GM06990 (cell line): ENCODE measurements around the gene CUEDC1.

ENCODE experiments used
- DNase-seq: peaks from one replicate; pipeline ENCODE4 v3.0.0-alpha.2; 2011; ENCODE audit not compliant: insufficient read length; ENCODE audit errors: extremely low read depth
- H3K27me3 ChIP-seq: replicated peaks from 2 replicates; pipeline ENCODE4 v1.6.0; 2011; ENCODE audit warnings: low read length; ENCODE audit not compliant: control insufficient read depth, insufficient read depth
- H3K36me3 ChIP-seq: 2 replicates; pipeline ENCODE4 v1.5.1; 2011; ENCODE audit warnings: low read length; ENCODE audit not compliant: control insufficient read depth, insufficient read depth
- H3K4me3 ChIP-seq: replicated peaks from 2 replicates; pipeline ENCODE4 v1.5.1; 2011; ENCODE audit warnings: low read depth, mild to moderate bottlenecking, control low read depth, low read length
- TF ChIP-seq, protein P1 (sequence below): IDR thresholded peaks from 2 replicates; pipeline ENCODE4 v1.5.1; 2011; ENCODE audit warnings: low read length, control low read depth, mild to moderate bottlenecking, inconsistent platforms; ENCODE audit not compliant: insufficient read depth, poor library complexity, severe bottlenecking

Gene CUEDC1

DNA sequence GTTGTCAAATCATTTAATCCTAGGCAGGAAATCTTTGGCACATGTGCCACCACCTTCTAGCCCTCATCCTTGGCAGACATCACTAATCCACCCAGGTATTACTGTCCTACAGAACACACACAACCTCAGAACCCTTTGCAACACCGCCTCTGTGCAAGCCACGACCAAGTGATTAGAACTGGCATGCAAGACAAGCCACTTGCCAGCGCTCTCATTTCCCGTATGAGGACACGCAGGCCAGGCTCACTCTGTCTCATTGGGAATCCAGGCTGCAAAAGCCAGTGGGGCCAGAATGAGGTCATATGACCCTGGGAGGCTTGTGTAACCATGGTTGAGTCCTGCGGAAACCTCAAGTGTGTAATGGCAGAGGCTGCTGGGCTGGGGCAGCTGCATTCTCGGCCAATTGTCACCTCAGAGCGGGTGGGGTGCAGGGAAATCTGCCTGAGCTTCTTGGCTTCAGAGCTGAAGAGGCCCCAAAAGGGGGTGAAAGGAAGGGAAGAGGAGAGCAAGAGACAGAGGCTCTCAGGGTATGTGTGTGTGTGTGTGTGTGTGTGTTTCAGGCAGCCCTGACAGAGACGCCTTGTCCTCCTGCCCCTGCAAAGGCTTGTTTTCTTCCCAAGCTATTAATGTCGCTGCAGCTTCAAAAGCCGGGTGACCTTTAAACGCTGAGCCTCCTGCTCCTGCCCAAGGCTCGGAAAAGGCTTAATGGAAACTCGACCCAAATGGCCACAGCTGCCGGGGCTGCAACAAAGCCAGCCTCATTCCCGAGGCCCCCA, 62.2 kb downstream of the CUEDC1 start:
- H3K4me3 ChIP-seq, result no peak overlapping the region
- TF ChIP-seq, protein P1, sequence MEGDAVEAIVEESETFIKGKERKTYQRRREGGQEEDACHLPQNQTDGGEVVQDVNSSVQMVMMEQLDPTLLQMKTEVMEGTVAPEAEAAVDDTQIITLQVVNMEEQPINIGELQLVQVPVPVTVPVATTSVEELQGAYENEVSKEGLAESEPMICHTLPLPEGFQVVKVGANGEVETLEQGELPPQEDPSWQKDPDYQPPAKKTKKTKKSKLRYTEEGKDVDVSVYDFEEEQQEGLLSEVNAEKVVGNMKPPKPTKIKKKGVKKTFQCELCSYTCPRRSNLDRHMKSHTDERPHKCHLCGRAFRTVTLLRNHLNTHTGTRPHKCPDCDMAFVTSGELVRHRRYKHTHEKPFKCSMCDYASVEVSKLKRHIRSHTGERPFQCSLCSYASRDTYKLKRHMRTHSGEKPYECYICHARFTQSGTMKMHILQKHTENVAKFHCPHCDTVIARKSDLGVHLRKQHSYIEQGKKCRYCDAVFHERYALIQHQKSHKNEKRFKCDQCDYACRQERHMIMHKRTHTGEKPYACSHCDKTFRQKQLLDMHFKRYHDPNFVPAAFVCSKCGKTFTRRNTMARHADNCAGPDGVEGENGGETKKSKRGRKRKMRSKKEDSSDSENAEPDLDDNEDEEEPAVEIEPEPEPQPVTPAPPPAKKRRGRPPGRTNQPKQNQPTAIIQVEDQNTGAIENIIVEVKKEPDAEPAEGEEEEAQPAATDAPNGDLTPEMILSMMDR, result no peak
- H3K27me3 ChIP-seq, result peaks cover 2% of the 10 kb centered on the region; the same call in 1 of the 2 replicates
- peak; percentile 47 for DNase-seq
- no peaks in the 10 kb centered on the region for H3K36me3 ChIP-seq

DNA sequence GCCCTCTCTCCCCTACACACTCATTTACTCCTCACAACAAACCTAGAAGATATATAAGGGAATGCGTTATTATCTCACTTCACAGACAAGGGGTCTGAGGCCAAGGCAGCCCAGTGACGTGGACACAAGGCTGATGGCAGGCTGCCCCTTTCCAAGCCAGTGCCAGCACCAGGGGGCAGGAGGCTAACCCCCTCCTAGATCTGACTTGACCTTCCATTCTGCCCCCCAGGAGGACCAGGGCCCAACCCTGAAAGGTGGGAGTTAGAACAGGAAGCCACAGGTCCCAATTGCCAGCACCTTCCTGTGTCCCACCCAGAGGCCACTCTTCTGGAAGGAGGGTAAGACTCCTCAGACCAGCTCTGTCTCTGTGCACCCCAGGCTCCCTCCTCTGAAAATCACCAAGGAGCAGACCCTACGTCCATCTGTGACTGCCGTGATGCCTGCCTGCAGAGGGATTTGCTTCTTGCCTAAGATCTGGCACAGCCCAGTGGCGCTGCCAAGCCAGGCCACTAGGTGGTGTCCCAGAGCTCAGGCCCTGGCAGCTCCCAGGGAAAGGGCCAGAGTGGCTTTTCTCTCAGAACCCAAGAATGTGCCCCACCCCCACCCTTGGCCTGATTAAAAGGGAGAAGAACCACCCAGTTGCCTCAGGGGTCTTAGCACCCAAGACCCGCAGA, 62.9 kb downstream of the CUEDC1 start:
- peak; percentile 74 for DNase-seq
- peaks cover 2% of the 10 kb centered on the region; the same call in 1 of the 2 replicates for H3K27me3 ChIP-seq
- H3K36me3 ChIP-seq, result no peaks in the 10 kb centered on the region
- H3K4me3 ChIP-seq, result no peak overlapping the region
- TF ChIP-seq, protein P1, result peak; percentile 99

DNA sequence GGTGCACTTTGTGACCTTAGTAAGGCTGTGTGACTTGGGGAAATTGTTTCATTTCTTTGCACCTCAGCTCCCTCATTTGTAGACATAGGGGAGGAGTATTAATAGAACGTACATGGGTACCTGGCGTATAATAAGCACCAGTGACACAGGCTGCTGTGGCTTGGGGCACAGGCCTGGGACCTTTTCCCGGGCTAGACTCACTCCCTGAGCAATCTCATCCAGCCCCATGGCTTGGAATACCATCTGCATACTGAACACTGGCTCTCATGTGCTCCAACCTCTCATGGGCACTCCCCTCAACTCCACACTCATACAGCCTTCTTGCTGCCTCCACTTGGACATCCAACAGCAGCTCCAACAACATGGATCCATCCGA, 64.4 kb downstream of the CUEDC1 start:
- H3K4me3 ChIP-seq, result no peak overlapping the region
- H3K36me3 ChIP-seq, result no peaks in the 10 kb centered on the region
- H3K27me3 ChIP-seq, result peaks cover 3% of the 10 kb centered on the region; the same call in 1 of the 2 replicates
- no peak for DNase-seq
- TF ChIP-seq, protein P1, result no peak

DNA sequence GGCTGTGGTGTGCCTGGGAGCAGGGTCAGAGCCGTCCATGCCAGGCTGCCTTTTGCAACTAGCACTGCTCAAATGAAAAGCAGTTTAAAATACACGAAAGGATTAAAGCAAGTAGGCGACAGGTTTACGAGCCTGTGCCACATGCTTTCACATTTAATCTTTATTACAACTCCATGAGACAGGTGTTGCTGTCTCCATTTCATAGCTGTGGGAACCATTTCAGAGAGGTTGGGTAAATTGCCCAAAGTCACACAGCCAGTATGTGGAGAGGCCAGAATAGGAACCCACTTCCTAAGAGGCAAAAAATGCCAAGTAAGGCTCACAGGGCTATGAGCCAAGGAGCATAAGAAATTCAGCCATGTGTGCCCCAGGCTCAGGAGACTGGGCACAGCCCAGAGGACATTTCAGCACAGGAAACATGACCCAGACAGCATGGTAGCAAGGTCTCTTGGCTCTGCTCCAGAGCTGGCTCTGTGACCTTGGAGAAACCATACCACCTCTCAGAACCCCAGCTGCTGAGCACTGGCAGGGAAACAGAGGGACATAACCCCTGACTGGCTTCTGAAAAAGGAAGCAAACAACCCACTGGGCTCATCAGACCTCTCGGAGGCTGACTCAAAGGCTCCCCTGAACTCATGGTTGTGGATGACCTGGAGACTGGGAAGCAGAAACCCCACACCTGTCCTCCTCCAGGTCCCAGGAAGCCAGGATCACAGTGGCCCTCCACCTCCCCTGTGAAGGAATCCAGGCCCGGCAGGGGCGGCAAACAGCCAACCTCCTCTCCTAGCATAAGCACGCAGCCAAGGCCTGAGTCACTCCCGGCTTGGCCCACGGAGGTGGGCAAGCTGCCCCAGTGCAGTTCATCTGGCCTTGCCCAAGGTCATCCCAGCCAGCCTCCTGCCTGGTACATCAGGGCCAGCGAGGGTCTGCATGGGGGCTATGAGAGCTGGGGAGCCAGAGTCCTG, 65.0 kb downstream of the CUEDC1 start:
- H3K36me3 ChIP-seq, result no peaks in the 10 kb centered on the region
- H3K4me3 ChIP-seq, result no peak overlapping the region
- TF ChIP-seq, protein P1, result no peak
- peaks cover 3% of the 10 kb centered on the region; the same call in 1 of the 2 replicates for H3K27me3 ChIP-seq
- no peak for DNase-seq

DNA sequence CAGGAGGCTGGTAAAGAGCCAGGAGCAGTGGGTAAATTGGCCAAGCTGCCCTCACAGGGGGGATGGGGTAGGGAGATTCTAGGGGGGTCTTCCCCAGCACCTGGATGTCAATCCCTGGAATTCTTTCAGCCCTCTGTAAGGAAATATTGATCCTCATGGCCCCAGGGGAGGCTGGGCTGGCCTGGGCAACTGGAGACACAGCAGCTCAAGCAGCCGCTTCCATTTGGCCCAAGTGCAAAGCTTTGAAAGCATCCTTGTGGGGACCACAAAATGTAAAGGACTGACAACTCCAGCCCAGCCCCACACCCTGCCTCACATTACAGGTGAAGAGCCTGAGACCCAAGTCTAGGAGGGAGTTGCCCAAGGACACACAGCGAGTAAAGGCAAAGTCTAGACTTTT, 66.0 kb downstream of the CUEDC1 start:
- no peak for DNase-seq
- TF ChIP-seq, protein P1, result no peak
- no peaks in the 10 kb centered on the region for H3K36me3 ChIP-seq
- H3K4me3 ChIP-seq, result no peak overlapping the region
- H3K27me3 ChIP-seq, result peaks cover 3% of the 10 kb centered on the region; the same call in 1 of the 2 replicates
